ENCODE measurements around the gene GPR55.

GPR55 gene

GRCh38 chr2:230879271-230879882, 45.7 kb downstream of the GPR55 start:
- DNase-seq (ENCODE audit: low spot score) = no peak

- DNase-seq (ENCODE audit: low spot score) = no peak
Measured at GRCh38 chr2:230878599-230879188, 46.3 kb downstream of the GPR55 start.

GRCh38 chr2:230877759-230878598, 47.1 kb downstream of the GPR55 start:
- DNase-seq (ENCODE audit: low spot score) = no peak

GRCh38 chr2:230877116-230877758, 47.8 kb downstream of the GPR55 start:
- no peak for DNase-seq (ENCODE audit: low spot score)

- DNase-seq (ENCODE audit: low spot score) = no peak
Measured at GRCh38 chr2:230875347-230876315, 49.4 kb downstream of the GPR55 start.

- DNase-seq (ENCODE audit: low spot score) = no peak
Measured at GRCh38 chr2:230874876-230875275, 50.2 kb downstream of the GPR55 start.

GRCh38 chr2:230874456-230874855, 50.6 kb downstream of the GPR55 start:
- no peak for DNase-seq (ENCODE audit: low spot score)

- no peak for DNase-seq (ENCODE audit: low spot score)
Measured at GRCh38 chr2:230873661-230874401, 51.2 kb downstream of the GPR55 start.

- no peak for DNase-seq (ENCODE audit: low spot score)
Measured at GRCh38 chr2:230872968-230873660, 51.9 kb downstream of the GPR55 start.

- DNase-seq (ENCODE audit: low spot score) = no peak
Measured at GRCh38 chr2:230872151-230872967, 52.7 kb downstream of the GPR55 start.

GRCh38 chr2:230871361-230872150, 53.5 kb downstream of the GPR55 start:
- no peak for DNase-seq (ENCODE audit: low spot score)

- no peak for DNase-seq (ENCODE audit: low spot score)
Measured at GRCh38 chr2:230870544-230871360, 54.3 kb downstream of the GPR55 start.

GRCh38 chr2:230869914-230870543, 55.0 kb downstream of the GPR55 start:
- no peak for DNase-seq (ENCODE audit: low spot score)

GRCh38 chr2:230868947-230869913, 55.8 kb downstream of the GPR55 start:
- DNase-seq (ENCODE audit: low spot score) = no peak

- DNase-seq (ENCODE audit: low spot score) = no peak
Measured at GRCh38 chr2:230868161-230868946, 56.7 kb downstream of the GPR55 start.
